Body of pancreas (tissue), 4 donors: ENCODE data around the gene CX3CL1.

ENCODE experiments used
- CTCF ChIP-seq, 7 experiments: fragments of 450-650 bp in 4 of 7; fragments of 200-600 bp in 3 of 7; sonication (generic) in 3 of 7; IDR thresholded peaks; one replicate each; pipeline ENCODE4 v1.5.1; 2016 to 2019; ENCODE audit warnings: antibody characterized with exemption in 7 of 7
- POLR2A ChIP-seq, 3 donors: fragments of 450-650 bp; IDR thresholded peaks; one replicate each; pipeline ENCODE4 v1.6.1; 2016; ENCODE audit warnings: antibody characterized with exemption in 3 of 3, mild to moderate bottlenecking in 2 of 3

- TF ChIP-seq CTCF (IDR thresholded peaks at IDR 0.05) = no peak
- TF ChIP-seq POLR2A (IDR thresholded peaks at IDR 0.05) = no peak
These were observed 18.0 kb upstream of the CX3CL1 start for GRCh38 chr16:57354311-57354710.
